HUES48 (cell line): ENCODE data around the gene ZDHHC8.

Experiments used
- H3K27ac ChIP-seq: one replicate; pipeline ENCODE4 v1.7.0; 2013; ENCODE audit warnings: low read depth, low read length, inconsistent platforms
- H3K27me3 ChIP-seq: 2 replicates; pipeline ENCODE4 v1.6.1; 2013; ENCODE audit warnings: mild to moderate bottlenecking, low read length; ENCODE audit not compliant: control insufficient read depth, insufficient read depth
- H3K36me3 ChIP-seq: 2 replicates; pipeline ENCODE4 v1.6.1; 2013; ENCODE audit warnings: low read length; ENCODE audit not compliant: control insufficient read depth, insufficient read depth
- H3K4me1 ChIP-seq: 2 replicates; pipeline ENCODE4 v1.6.1; 2013; ENCODE audit warnings: mild to moderate bottlenecking, low read length; ENCODE audit not compliant: control insufficient read depth, insufficient read depth
- H3K4me3 ChIP-seq: 2 replicates; pipeline ENCODE4 v1.5.1; 2013; ENCODE audit warnings: mild to moderate bottlenecking, low read depth, low read length
- H3K9ac ChIP-seq: 2 replicates; pipeline ENCODE4 v1.6.1; 2013; ENCODE audit warnings: mild to moderate bottlenecking, low read depth, low read length, moderate library complexity
- H3K9me3 ChIP-seq: 2 replicates; pipeline ENCODE4 v1.6.1; 2013; ENCODE audit warnings: low read length; ENCODE audit not compliant: control insufficient read depth, insufficient read depth

Gene ZDHHC8

DNA sequence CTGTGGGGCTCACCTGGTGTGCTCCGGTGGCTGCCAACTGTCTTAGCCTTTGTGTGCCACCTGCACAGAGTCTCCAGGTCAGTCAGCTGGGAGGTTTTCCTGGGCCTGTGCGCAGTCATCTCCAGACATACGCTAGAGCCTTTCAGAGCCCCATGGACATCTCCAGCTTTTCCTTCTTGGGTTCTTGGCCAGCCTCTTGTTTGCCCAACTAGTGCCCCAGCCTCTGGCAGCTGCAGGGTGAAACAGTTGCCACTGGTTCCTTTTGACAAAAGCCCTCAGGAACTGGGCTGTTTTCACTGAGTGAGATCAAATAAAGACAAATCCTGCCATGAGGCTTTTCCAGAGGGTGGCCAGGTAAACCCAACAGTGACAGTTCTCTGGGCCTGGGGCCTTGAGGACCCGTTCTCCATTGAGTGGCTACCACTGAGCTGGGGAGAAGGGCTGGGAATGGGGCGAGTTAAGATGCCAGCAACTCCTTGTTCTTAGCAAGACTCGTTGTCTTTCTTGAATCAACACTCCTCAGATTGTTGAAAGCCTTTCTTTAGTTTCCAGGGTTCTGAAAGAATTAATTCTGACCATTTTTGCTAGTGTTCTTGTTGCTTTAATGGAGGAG lies 32.4 kb upstream of the ZDHHC8 start:
- H3K4me1 ChIP-seq, result peaks cover 6% of the 10 kb centered on the region; the same call in 1 of the 2 replicates
- no peak overlapping the region for H3K9ac ChIP-seq
- H3K9me3 ChIP-seq, result no peaks in the 10 kb centered on the region
- H3K4me3 ChIP-seq, result no peak overlapping the region
- H3K27me3 ChIP-seq, result no peaks in the 10 kb centered on the region
- no peak overlapping the region for H3K27ac ChIP-seq
- H3K36me3 ChIP-seq, result peaks cover 93% of the 10 kb centered on the region

DNA sequence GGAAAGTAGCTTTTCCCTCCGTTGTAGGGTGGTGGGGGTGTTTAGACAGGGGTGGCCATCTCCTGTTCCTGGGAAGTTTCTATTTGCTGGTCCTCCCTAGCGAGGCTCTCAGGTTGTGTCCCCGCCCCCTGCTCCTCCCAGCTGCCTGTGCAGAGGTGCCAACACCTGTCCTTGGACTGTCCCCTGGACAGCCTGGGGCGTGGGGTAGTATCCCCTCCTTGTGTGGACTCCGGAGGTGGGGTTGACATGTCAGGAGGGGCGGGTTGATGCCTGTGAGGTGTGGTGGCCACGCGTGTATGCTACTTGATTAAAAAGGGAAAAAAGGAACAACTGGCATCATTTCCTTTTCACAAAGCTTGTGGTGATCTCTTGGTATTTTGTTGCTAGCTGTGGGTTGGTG lies 30.0 kb upstream of the ZDHHC8 start:
- peaks cover 6% of the 10 kb centered on the region; the same call in 1 of the 2 replicates for H3K4me1 ChIP-seq
- H3K9ac ChIP-seq, result no peak overlapping the region
- H3K27me3 ChIP-seq, result no peaks in the 10 kb centered on the region
- H3K9me3 ChIP-seq, result no peaks in the 10 kb centered on the region
- no peak overlapping the region for H3K27ac ChIP-seq
- no peak overlapping the region for H3K4me3 ChIP-seq
- peaks cover 92% of the 10 kb centered on the region for H3K36me3 ChIP-seq

DNA sequence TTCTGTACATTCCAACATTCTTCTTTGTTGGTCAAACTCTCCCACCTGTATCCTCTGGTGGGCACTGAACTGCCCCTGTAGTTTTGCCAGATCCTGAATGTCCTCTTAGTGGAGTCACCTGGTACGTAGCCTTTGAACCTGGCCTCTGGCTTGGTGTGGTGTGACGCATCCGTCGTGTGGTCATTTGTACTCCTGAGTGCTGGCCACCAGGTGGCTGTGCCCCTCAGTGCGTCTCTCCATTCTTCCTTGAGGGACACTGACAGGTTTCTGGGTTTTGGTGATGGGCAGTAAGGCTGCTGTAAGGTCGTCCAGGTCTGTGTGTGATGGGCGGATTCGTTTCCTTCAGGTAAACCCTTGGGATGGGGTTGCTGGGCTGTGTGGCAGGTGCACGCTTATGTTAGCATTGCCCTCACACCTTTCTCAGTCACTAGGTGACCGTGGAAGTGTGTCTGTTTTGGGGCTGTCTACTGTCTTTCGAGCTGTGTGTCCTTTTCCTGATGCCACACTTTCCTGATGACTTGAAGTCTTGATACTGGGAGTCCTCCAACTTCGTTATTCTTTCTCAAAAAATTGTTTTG lies 29.3 kb upstream of the ZDHHC8 start:
- peaks cover 6% of the 10 kb centered on the region; the same call in 1 of the 2 replicates for H3K4me1 ChIP-seq
- H3K27me3 ChIP-seq, result no peaks in the 10 kb centered on the region
- no peak overlapping the region for H3K9ac ChIP-seq
- no peak overlapping the region for H3K27ac ChIP-seq
- H3K36me3 ChIP-seq, result peaks cover 92% of the 10 kb centered on the region
- no peak overlapping the region for H3K4me3 ChIP-seq
- no peaks in the 10 kb centered on the region for H3K9me3 ChIP-seq

DNA sequence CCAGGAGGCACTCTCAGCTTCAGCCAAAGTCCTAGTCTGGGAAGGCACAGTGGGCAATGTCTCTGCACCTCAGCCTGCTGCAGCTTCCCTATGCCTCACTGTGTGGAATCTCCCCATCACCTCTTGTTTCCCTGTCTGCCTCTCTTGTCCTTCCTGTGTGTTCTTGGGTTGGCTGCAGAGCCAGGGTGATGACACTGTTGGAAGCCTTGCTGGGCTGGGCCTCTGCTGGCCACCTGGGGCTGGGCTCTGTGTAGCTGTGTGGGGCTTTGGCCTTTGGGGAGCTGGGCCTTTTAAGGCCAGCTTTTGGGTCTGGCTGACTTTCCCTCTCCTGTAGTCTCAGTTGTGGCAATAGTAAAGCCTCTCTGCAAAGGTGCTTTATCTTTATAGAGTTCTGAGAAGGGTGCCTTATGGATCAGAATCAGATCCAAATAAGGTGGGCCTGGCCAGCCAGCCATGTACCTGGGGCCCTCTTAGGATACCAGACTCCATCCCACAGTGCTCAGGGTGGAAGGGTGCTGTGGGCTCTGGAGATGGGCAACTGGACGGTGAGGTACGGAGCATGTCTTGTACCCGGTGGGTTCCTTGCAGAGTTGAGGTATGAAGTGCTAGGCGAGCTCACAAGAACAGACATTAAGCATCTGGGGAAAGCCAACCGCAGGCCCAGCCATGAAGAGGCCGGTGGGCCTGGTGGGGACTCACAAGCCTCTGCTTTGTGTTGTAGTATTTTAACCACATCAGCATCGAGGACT lies 26.0 kb upstream of the ZDHHC8 start:
- Histone ChIP-seq H3K4me3 (no peak overlapping the region), H3K9me3 (no peaks in the 10 kb centered on the region)

DNA sequence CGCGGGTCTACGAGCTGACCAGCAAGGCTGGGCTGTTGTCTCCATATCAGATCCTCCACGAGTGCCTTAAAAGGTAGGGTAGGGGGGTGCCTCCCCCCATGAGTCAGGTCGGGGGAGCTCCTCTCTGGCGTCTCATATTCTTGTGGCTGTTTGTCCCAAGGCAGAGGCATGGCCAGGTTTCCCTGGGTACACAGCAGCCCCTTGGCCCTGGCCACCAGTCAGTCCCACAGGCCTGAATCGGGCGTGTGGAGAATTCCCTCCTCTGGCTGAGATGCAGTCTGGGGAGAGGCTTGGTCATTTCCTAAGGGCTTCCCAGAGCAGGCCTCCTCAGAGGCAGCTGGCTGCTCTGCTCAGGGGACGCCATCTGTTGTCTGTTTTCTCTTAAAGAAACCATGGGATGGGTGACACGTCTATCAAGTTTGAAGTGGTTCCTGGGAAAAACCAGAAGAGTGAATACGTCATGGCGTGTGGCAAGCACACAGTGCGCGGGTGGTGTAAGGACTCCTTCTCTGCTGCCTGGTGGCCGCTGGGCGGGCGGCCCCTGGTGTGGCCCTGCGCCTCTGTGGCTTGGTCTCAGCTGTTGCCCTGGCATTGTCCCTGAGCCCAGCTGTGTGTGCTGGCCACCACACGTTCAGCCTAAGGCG lies 25.3 kb upstream of the ZDHHC8 start:
- H3K27me3 ChIP-seq, result no peaks in the 10 kb centered on the region
- no peaks in the 10 kb centered on the region for H3K9me3 ChIP-seq
- no peak overlapping the region for H3K4me3 ChIP-seq
- no peaks in the 10 kb centered on the region for H3K4me1 ChIP-seq
- no peak overlapping the region for H3K9ac ChIP-seq
- H3K27ac ChIP-seq, result no peak overlapping the region
- H3K36me3 ChIP-seq, result peaks cover 95% of the 10 kb centered on the region

More for the DNA sequence above, 26.0 kb upstream of the ZDHHC8 start:
- H3K27me3 ChIP-seq, result no peaks in the 10 kb centered on the region
- peaks cover 94% of the 10 kb centered on the region for H3K36me3 ChIP-seq
- H3K4me1 ChIP-seq, result peaks cover 1% of the 10 kb centered on the region; the same call in 1 of the 2 replicates
- no peak overlapping the region for H3K27ac ChIP-seq
- no peak overlapping the region for H3K9ac ChIP-seq

DNA sequence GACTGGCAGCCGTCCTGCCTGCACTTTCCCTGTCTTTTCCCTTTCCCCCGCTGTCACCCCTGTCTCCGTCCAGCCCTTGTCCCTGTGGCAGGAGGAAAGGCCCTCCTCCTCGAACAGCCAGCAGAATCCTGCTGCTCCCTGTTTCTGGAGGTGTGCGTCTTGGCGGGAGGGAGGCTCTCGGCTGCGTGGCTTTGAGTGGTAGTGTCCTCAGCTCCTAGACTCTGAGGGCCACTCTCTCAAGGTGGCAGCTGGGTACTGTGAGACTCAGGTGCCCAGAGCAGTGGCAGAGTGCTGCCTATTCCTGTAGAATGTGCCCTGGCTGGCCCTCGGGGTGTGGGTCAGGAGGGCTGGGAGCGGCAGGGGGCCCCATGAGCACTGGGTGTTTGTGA lies 24.8 kb upstream of the ZDHHC8 start:
- Histone ChIP-seq H3K9ac (no peak overlapping the region), H3K4me1 (no peaks in the 10 kb centered on the region), H3K9me3 (no peaks in the 10 kb centered on the region), H3K4me3 (no peak overlapping the region), H3K36me3 (peaks cover 94% of the 10 kb centered on the region), H3K27me3 (no peaks in the 10 kb centered on the region), H3K27ac (no peak overlapping the region)

DNA sequence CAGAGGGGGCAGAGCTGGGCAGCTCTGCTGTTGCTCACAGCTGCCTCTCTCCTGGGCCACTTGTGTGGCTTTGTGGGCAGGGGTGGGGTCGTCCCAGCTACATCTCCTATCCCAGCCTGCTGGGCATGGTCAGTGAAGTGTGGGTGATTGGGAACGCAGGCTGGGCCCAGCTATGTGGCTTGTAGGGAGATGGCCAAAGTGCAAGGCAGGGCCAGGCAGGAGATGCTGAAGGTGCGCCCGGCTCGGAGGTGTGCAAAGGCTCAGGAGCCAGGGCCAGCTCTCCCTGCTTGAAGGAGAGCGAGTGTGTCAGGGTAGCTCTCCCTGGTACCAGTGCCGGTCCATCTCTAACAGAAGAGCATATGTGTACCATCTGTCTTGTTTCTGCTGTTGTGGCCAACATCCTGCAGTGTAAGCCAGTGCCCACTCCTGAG lies 24.1 kb upstream of the ZDHHC8 start:
- Histone ChIP-seq H3K9ac (no peak overlapping the region), H3K36me3 (peaks cover 94% of the 10 kb centered on the region), H3K4me1 (no peaks in the 10 kb centered on the region), H3K27ac (no peak overlapping the region), H3K27me3 (no peaks in the 10 kb centered on the region), H3K4me3 (no peak overlapping the region), H3K9me3 (no peaks in the 10 kb centered on the region)

DNA sequence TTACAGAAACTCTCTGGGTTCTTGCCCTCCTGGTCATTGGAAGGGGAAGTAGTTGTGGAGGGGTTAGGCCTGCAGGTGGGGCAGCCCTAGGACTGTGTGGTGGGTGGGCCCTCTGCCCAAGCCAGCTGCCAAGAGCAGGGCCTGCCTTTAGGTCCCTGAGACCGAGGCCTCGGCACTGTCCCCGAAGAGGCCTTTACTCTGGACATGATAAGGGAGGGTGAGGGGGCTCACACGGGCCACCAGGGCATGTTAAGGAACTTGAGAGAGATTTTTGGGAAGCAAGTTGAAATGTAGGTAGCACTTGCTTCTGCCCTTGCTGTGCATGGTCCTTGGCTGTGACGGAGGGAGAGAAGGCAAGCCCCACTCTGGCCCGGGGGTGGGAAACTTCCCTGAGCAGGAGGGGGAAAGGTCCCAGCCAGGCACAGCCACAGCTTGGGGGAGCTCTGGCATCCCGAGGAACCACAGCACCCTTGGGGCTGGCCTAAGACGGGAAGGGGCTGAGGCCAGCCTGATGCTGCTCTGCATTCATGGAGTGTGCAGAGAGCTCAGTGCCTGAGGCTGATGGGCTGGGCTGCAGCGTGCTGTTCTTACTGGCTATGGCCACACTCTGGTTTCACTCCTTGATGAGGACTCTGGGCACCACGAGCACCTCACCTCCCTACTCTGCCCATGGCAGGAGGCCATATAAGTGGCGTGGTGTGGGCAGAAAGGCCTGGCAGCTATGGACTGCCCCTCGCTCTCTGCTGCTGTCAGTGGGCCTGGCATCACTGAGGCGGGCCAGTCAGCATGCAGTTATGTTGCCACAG lies 23.4 kb upstream of the ZDHHC8 start:
- H3K9me3 ChIP-seq, result no peaks in the 10 kb centered on the region
- peaks cover 95% of the 10 kb centered on the region for H3K36me3 ChIP-seq
- no peak overlapping the region for H3K27ac ChIP-seq
- no peaks in the 10 kb centered on the region for H3K27me3 ChIP-seq
- no peak overlapping the region for H3K9ac ChIP-seq
- no peaks in the 10 kb centered on the region for H3K4me1 ChIP-seq
- H3K4me3 ChIP-seq, result no peak overlapping the region

DNA sequence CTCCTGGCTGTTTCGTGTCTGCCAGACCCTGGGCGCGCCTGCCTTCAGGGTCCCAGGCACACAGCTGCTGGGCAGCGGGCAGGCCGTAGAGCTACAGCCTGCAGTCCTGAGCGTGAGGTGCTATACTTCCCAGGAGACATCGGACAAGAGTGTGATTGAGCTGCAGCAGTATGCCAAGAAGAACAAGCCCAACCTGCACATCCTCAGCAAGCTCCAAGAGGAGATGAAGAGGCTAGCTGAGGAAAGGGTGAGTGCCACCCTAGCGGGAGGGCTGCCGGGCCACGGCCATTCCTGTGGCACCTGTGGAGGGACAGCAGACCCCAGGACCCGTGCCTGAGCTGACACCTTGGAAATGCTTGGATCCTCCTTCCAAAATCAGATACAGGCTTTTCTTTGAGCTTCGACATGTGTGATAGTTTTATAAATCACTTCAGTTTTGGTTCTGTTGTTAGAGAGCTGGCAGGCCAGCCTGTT lies 22.8 kb upstream of the ZDHHC8 start:
- H3K4me3 ChIP-seq, result no peak overlapping the region
- no peaks in the 10 kb centered on the region for H3K4me1 ChIP-seq
- no peak overlapping the region for H3K27ac ChIP-seq
- no peaks in the 10 kb centered on the region for H3K9me3 ChIP-seq
- H3K9ac ChIP-seq, result no peak overlapping the region
- peaks cover 95% of the 10 kb centered on the region for H3K36me3 ChIP-seq
- no peaks in the 10 kb centered on the region for H3K27me3 ChIP-seq
